Memory B cell (primary cell): ENCODE measurements around the gene CSE1L.
"Not testable (repeated sequence)": the region's sequence is repeated elsewhere in the genome, so short reads cannot be mapped to it uniquely, and the experiment has no call there.

Experiments
- ATAC-seq: fragments of 150-1000 bp; cut with Tn5 transposase; 2 replicates; pipeline ENCODE4 v1.10.0; 2021; ENCODE audit warnings: low read depth, mild to moderate bottlenecking, moderate library complexity
- DNase-seq, 2 donors: peaks; one replicate each; pipeline ENCODE4 v3.0.0; 2022; ENCODE audit warnings: low spot score in 2 of 2
- H3K27ac Mint-ChIP-seq: one replicate; pipeline ENCODE4 v1.8.0; 2022; ENCODE audit warnings: mild to moderate bottlenecking, moderate library complexity, mixed read lengths
- H3K27me3 Mint-ChIP-seq: one replicate; pipeline ENCODE4 v1.8.0; 2022; ENCODE audit warnings: mixed read lengths
- H3K36me3 Mint-ChIP-seq: one replicate; pipeline ENCODE4 v1.8.0; 2022; ENCODE audit warnings: mild to moderate bottlenecking, mixed read lengths
- H3K4me1 Mint-ChIP-seq: one replicate; pipeline ENCODE4 v1.8.0; 2022; ENCODE audit warnings: mixed read lengths
- H3K4me3 Mint-ChIP-seq: one replicate; pipeline ENCODE4 v1.8.0; 2022; ENCODE audit warnings: mild to moderate bottlenecking, moderate library complexity, mixed read lengths
- H3K9me3 Mint-ChIP-seq: one replicate; pipeline ENCODE4 v1.8.0; 2022; ENCODE audit warnings: mixed read lengths

CSE1L gene

DNA sequence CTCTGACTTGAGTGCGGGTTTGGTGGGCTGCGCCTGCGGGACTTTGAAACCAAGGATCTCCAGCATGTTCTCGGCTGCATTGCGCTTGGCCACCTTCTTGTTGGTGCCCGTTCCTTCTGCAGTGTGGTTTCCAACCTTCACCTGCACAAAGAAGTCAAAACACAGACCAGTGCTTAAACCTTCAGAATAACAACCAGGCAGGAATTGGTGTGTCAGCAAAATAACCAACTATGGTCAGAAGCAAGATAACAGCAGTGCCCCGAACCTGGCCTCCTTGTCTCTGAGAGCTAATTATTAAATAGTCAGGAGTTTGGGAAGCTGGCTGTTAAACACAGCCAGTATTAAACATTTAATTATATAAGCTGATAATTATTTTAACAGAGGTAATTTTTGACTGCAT is 73.9 kb downstream of the CSE1L start:
- Mint-ChIP-seq H3K27ac (peak overlapping the region; percentile 17), H3K4me1 (no peaks in the 10 kb centered on the region), H3K36me3 (peaks cover 42% of the 10 kb centered on the region), H3K9me3 (no peaks in the 10 kb centered on the region), H3K4me3 (no peak overlapping the region), H3K27me3 (no peaks in the 10 kb centered on the region)
- ATAC-seq (no peak), DNase-seq (no peak)

DNA sequence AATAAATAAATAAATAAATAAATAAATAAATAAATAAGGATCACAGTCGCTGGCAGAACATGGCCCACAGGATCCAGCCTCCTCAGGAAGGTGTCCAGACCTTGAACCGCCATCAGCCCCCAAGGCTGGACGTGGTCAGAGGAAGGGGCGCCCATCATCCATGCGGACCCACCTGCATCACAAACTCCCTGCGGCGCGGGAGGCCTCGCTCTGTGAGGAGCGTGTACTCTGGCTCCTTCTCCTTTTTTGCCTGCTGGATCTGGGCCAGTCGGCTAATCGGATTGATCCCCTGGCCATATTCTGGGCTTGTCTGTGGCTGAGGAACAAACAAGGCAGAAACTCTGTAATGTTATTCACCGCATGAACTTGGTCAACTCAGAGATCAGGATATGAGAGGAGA is 76.8 kb downstream of the CSE1L start:
- H3K9me3 Mint-ChIP-seq: no peaks in the 10 kb centered on the region
- H3K27me3 Mint-ChIP-seq: no peaks in the 10 kb centered on the region
- H3K4me3 Mint-ChIP-seq: no peak overlapping the region
- DNase-seq: no peak
- ATAC-seq: no peak
- H3K27ac Mint-ChIP-seq: no peak overlapping the region
- peaks cover 32% of the 10 kb centered on the region for H3K36me3 Mint-ChIP-seq
- no peaks in the 10 kb centered on the region for H3K4me1 Mint-ChIP-seq

DNA sequence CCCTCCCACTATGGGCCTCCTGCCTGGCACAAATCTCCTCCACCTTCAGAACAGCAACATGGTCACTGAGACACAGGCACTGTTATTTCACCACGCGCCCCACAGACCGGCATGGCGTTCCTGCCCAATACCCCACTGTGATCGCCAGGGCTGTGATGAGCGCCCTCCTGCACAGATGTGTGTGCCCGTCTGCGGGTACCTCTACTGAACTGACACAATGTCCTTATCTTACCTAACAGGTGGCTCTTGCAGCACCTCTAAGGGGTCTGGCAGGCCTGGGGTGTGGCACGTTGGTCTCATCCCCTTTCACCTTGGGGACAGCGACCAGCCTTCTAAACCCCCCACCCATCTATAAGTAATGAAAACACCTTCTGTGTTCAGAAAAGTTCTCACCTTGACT is 77.9 kb downstream of the CSE1L start:
- no peak overlapping the region for H3K27ac Mint-ChIP-seq
- H3K4me1 Mint-ChIP-seq: no peaks in the 10 kb centered on the region
- ATAC-seq: no peak
- no peak overlapping the region for H3K4me3 Mint-ChIP-seq
- no peaks in the 10 kb centered on the region for H3K9me3 Mint-ChIP-seq
- no peak for DNase-seq
- H3K36me3 Mint-ChIP-seq: peaks cover 27% of the 10 kb centered on the region
- no peaks in the 10 kb centered on the region for H3K27me3 Mint-ChIP-seq

DNA sequence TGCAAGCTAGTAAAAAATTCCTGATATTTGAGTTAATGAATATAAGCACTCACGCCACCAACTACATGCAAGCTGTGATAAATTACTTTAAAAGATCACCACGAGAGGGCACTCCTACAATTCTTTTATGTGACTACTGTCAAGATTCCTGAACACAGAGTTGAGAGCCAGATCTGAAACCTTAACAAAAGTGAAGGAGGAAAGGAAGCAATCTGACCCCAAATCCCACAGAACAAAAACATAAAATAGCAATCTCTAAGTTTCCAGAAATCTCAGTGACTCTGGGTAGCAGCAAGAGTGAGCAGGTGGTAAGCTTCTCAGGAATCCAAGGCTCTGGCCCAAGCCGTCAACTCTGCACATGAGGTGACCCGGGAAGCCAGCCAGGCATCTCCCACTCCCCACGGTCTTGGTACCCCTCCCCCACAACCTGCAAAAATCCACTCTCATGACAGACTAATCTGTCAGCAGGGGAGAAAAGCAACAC is 86.9 kb downstream of the CSE1L start:
- Mint-ChIP-seq H3K9me3 (no peaks in the 10 kb centered on the region), H3K27me3 (no peaks in the 10 kb centered on the region), H3K4me3 (no peak overlapping the region), H3K27ac (peak overlapping the region; percentile 67), H3K36me3 (peaks cover 25% of the 10 kb centered on the region), H3K4me1 (no peaks in the 10 kb centered on the region)
- ATAC-seq (peak; percentile 66), DNase-seq (peak in 1 of 2 donors; percentile 34)

DNA sequence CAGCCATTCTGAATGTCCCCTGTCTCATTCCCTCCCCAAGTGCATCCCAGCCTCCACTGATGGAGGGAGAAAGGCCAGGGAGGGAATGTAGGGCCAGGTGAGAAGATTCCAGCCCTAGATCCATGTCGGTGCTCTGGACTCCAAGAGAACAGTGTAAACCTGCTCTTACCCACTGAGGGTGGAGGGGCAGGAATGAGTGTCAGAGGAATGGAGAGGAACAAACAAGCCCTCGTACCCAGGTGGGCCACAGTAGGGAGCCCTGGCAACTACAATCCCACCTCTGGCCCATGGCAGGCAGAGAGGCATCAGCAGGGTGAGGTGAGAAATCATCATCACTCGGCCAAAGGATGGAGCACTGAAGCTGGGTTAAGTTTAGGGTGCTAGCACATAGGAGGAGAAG is 87.5 kb downstream of the CSE1L start:
- Mint-ChIP-seq H3K9me3 (no peaks in the 10 kb centered on the region), H3K27ac (no peak overlapping the region), H3K4me1 (peaks cover 2% of the 10 kb centered on the region), H3K4me3 (no peak overlapping the region), H3K36me3 (peaks cover 28% of the 10 kb centered on the region), H3K27me3 (no peaks in the 10 kb centered on the region)
- DNase-seq: no peak
- ATAC-seq: no peak

DNA sequence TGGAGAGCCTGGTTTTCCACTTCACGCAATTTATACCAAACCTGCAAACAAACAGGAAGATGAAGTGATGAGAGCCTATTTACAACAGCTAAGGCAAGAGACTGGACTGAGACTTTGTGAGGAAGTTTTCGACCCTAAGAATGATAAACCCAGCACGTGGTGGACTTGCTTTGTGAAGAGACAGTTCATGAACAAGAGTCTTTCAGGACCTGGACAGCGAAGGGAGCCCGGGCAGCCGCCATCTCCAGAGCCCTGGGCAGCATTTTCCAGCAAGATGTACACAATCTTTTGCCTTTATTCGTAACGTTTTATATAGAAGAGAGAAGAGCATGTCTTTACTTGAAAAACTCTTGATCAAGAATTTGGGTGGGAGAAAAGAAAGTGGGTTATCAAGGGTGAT is 88.7 kb downstream of the CSE1L start:
- Mint-ChIP-seq H3K27ac (peak overlapping the region; percentile 70), H3K36me3 (peaks cover 28% of the 10 kb centered on the region)
- DNase-seq, H3K27me3 Mint-ChIP-seq, H3K4me3 Mint-ChIP-seq, H3K9me3 Mint-ChIP-seq, ATAC-seq, H3K4me1 Mint-ChIP-seq: not testable (repeated sequence)

DNA sequence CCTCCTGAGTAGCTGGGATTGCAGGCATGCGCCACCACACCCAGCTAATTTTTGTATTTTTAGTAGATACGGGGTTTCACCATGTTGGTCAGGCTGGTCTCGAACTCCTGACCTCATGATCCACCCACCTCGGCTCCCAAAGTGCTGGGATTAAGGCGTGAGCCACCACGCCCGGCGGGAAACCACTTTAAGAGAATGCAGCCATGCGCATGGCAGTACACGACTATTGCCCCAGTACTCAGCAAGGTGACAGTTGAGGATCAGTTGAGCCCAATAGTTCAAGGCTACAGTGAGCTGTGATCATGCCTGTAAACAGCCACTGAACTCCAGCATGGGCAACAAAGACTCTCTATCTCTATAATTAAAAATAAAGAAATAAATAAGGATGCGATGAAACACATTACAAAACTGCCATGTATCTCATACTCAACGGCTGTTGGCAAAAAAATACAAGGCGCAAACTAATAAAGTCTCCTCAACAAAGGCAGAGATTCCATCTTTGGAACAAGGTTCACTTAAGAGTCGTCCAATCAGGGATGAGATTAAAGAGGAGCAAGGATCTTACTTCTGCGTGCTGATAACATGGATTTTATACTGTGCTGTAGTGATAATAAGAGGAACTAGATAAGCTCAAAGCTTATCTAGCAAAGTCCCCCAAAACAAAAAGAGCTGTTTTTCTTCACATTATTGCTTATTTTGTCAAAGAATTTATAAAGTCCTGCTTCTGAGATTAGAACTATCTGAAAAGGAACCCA is 90.9 kb downstream of the CSE1L start:
- DNase-seq: no peak
- Mint-ChIP-seq H3K9me3 (no peaks in the 10 kb centered on the region), H3K36me3 (peaks cover 18% of the 10 kb centered on the region), H3K4me1 (peaks cover 5% of the 10 kb centered on the region), H3K27me3 (no peaks in the 10 kb centered on the region), H3K4me3 (no peak overlapping the region), H3K27ac (no peak overlapping the region)
- ATAC-seq: no peak

DNA sequence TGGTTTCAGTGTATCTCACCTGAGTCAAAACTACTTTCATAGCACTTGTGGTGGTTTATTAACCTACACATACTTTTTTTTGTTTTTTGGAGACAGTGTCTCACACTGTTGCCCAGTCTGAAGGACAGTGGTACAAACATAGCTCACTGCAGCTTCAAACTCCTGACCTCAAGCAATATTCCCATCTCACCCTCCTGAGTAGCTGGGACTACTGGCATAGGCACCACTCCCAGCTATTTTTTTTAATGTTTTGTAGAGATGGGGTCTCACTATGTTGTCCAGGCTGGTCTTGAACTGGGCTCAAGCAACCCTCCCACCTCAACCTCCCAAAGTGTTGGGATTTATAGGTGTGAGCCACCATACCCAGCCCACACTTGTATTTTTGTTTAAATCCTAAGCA is 92.3 kb downstream of the CSE1L start:
- Mint-ChIP-seq H3K27me3 (no peaks in the 10 kb centered on the region), H3K27ac (peak overlapping the region; percentile 82), H3K9me3 (no peaks in the 10 kb centered on the region), H3K4me3 (no peak overlapping the region), H3K4me1 (peaks cover 5% of the 10 kb centered on the region), H3K36me3 (peaks cover 14% of the 10 kb centered on the region)
- no peak for DNase-seq
- ATAC-seq: no peak

DNA sequence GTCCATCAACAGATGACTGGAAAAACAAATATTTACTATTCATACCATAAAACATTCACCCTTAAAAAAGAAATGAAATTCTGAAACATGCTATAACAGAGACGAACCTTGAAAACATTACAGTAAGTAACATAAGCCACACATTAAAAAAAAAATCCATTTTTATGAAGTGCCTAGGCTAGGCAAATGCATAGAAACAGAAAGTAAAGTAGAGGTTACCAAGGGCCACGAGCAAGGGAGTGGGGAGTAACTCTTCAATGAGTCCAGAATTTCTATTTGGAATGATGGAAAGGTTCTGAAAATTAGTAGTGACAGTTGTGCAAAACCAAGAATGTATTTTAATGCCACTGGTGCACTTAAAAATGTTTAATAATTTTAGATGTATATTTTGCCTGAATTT is 94.3 kb downstream of the CSE1L start:
- Mint-ChIP-seq H3K4me3 (no peak overlapping the region), H3K36me3 (peaks cover 6% of the 10 kb centered on the region), H3K4me1 (peaks cover 5% of the 10 kb centered on the region), H3K27me3 (no peaks in the 10 kb centered on the region), H3K9me3 (no peaks in the 10 kb centered on the region), H3K27ac (peak overlapping the region; percentile 65)
- ATAC-seq (peak; percentile 64), DNase-seq (no peak)

DNA sequence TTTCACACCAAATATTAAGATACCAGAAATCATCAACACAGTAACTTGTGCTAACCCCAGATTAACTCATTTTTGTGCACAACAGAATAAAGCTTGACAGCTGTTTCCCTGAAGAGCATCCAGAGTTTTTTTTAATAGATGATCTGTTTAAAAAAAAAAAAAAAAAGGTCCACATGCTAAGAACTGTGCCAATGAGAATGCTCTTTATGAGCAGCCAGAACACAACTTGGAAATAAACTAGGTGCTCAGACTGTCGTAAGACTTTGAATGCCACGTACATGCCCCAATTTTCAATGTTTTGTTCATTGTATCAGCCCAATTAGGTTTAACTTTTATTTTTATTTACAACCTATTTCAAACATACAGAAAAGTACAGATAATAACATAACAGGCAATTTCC is 94.7 kb downstream of the CSE1L start:
- Mint-ChIP-seq H3K27ac (no peak overlapping the region), H3K4me1 (peaks cover 5% of the 10 kb centered on the region), H3K36me3 (peaks cover 5% of the 10 kb centered on the region), H3K9me3 (no peaks in the 10 kb centered on the region), H3K4me3 (no peak overlapping the region), H3K27me3 (no peaks in the 10 kb centered on the region)
- DNase-seq (no peak), ATAC-seq (no peak)
